Neuron (in vitro differentiated cells): ENCODE data around the gene CBFA2T3.

Experiments
- H2AFZ ChIP-seq: one replicate; pipeline ENCODE4 v1.6.1; 2013; ENCODE audit warnings: low read depth, mild to moderate bottlenecking, inconsistent platforms, low read length, moderate library complexity
- H3K27me3 ChIP-seq: one replicate; pipeline ENCODE4 v1.6.1; 2013; ENCODE audit warnings: low read length; ENCODE audit not compliant: insufficient read depth
- H3K36me3 ChIP-seq: one replicate; pipeline ENCODE4 v1.6.1; 2013; ENCODE audit warnings: low read length; ENCODE audit not compliant: insufficient read depth
- H3K4me1 ChIP-seq: one replicate; pipeline ENCODE4 v1.6.1; 2013; ENCODE audit warnings: low read length; ENCODE audit not compliant: insufficient read depth
- H3K4me3 ChIP-seq: 2 replicates; pipeline ENCODE4 v1.5.1; 2013; ENCODE audit warnings: mild to moderate bottlenecking, low read length, moderate library complexity
- H3K9me3 ChIP-seq: one replicate; pipeline ENCODE4 v1.6.1; 2013; ENCODE audit warnings: low read length

The CBFA2T3 gene

GRCh38 chr16:88995746-88996535, 18.9 kb upstream of the CBFA2T3 start:
- H3K4me3 ChIP-seq: no peak overlapping the region
- H3K9me3 ChIP-seq: peaks cover 16% of the 10 kb centered on the region
- no peaks in the 10 kb centered on the region for H3K4me1 ChIP-seq
- peaks cover 6% of the 10 kb centered on the region for H3K27me3 ChIP-seq
- H2AFZ ChIP-seq: no peak overlapping the region
- H3K36me3 ChIP-seq: no peaks in the 10 kb centered on the region

- Histone ChIP-seq H3K4me3 (no peak overlapping the region), H3K9me3 (peaks cover 12% of the 10 kb centered on the region), H2AFZ (no peak overlapping the region), H3K36me3 (no peaks in the 10 kb centered on the region), H3K27me3 (peaks cover 9% of the 10 kb centered on the region), H3K4me1 (no peaks in the 10 kb centered on the region)
These were observed 18.2 kb upstream of the CBFA2T3 start for GRCh38 chr16:88995194-88995593.

GRCh38 chr16:88994695-88995094, 17.7 kb upstream of the CBFA2T3 start:
- Histone ChIP-seq H3K4me3 (no peak overlapping the region), H3K9me3 (peaks cover 8% of the 10 kb centered on the region), H3K27me3 (peaks cover 9% of the 10 kb centered on the region), H3K4me1 (no peaks in the 10 kb centered on the region), H3K36me3 (no peaks in the 10 kb centered on the region), H2AFZ (no peak overlapping the region)

GRCh38 chr16:88993946-88994600, 17.1 kb upstream of the CBFA2T3 start:
- H3K27me3 ChIP-seq: peaks cover 9% of the 10 kb centered on the region
- H3K9me3 ChIP-seq: peaks cover 8% of the 10 kb centered on the region
- no peak overlapping the region for H3K4me3 ChIP-seq
- H3K36me3 ChIP-seq: no peaks in the 10 kb centered on the region
- no peak overlapping the region for H2AFZ ChIP-seq
- H3K4me1 ChIP-seq: no peaks in the 10 kb centered on the region

GRCh38 chr16:88993166-88993761, 16.3 kb upstream of the CBFA2T3 start:
- H3K4me3 ChIP-seq: no peak overlapping the region
- H2AFZ ChIP-seq: no peak overlapping the region
- no peaks in the 10 kb centered on the region for H3K36me3 ChIP-seq
- H3K27me3 ChIP-seq: peaks cover 12% of the 10 kb centered on the region
- peaks cover 7% of the 10 kb centered on the region for H3K9me3 ChIP-seq
- no peaks in the 10 kb centered on the region for H3K4me1 ChIP-seq

- peaks cover 12% of the 10 kb centered on the region for H3K27me3 ChIP-seq
- no peaks in the 10 kb centered on the region for H3K36me3 ChIP-seq
- no peaks in the 10 kb centered on the region for H3K4me1 ChIP-seq
- H2AFZ ChIP-seq: no peak overlapping the region
- H3K4me3 ChIP-seq: no peak overlapping the region
- H3K9me3 ChIP-seq: peaks cover 3% of the 10 kb centered on the region
These were observed 15.6 kb upstream of the CBFA2T3 start for GRCh38 chr16:88992351-88993165.

GRCh38 chr16:88991813-88992350, 14.9 kb upstream of the CBFA2T3 start:
- Histone ChIP-seq H3K9me3 (no peaks in the 10 kb centered on the region), H3K4me1 (no peaks in the 10 kb centered on the region), H3K27me3 (peaks cover 12% of the 10 kb centered on the region), H3K4me3 (no peak overlapping the region), H2AFZ (no peak overlapping the region), H3K36me3 (no peaks in the 10 kb centered on the region)

- H3K27me3 ChIP-seq: peaks cover 16% of the 10 kb centered on the region
- H3K4me1 ChIP-seq: no peaks in the 10 kb centered on the region
- H2AFZ ChIP-seq: no peak overlapping the region
- H3K4me3 ChIP-seq: no peak overlapping the region
- H3K9me3 ChIP-seq: no peaks in the 10 kb centered on the region
- no peaks in the 10 kb centered on the region for H3K36me3 ChIP-seq
These were observed 13.0 kb upstream of the CBFA2T3 start for GRCh38 chr16:88989852-88990547.

- H3K4me3 ChIP-seq: no peak overlapping the region
- H3K27me3 ChIP-seq: peaks cover 21% of the 10 kb centered on the region
- H3K4me1 ChIP-seq: no peaks in the 10 kb centered on the region
- no peak overlapping the region for H2AFZ ChIP-seq
- H3K9me3 ChIP-seq: no peaks in the 10 kb centered on the region
- no peaks in the 10 kb centered on the region for H3K36me3 ChIP-seq
These were observed 12.2 kb upstream of the CBFA2T3 start for GRCh38 chr16:88988980-88989811.

- no peak overlapping the region for H3K4me3 ChIP-seq
- H3K36me3 ChIP-seq: no peaks in the 10 kb centered on the region
- no peaks in the 10 kb centered on the region for H3K4me1 ChIP-seq
- no peaks in the 10 kb centered on the region for H3K9me3 ChIP-seq
- peaks cover 27% of the 10 kb centered on the region for H3K27me3 ChIP-seq
- no peak overlapping the region for H2AFZ ChIP-seq
These were observed 8.5 kb upstream of the CBFA2T3 start for GRCh38 chr16:88985521-88985920.

GRCh38 chr16:88983771-88984687, 7.0 kb upstream of the CBFA2T3 start:
- Histone ChIP-seq H3K36me3 (no peaks in the 10 kb centered on the region), H3K4me3 (no peak overlapping the region), H3K9me3 (no peaks in the 10 kb centered on the region), H2AFZ (no peak overlapping the region), H3K4me1 (no peaks in the 10 kb centered on the region), H3K27me3 (peaks cover 27% of the 10 kb centered on the region)
